ENCODE results near the gene SKIL.

SKIL gene

GRCh38 chr3:170405101-170405500, 47.6 kb downstream of the SKIL start:
- no peak for DNase-seq

GRCh38 chr3:170410428-170411029, 53.0 kb downstream of the SKIL start:
- DNase-seq = peak; percentile 29

DNA sequence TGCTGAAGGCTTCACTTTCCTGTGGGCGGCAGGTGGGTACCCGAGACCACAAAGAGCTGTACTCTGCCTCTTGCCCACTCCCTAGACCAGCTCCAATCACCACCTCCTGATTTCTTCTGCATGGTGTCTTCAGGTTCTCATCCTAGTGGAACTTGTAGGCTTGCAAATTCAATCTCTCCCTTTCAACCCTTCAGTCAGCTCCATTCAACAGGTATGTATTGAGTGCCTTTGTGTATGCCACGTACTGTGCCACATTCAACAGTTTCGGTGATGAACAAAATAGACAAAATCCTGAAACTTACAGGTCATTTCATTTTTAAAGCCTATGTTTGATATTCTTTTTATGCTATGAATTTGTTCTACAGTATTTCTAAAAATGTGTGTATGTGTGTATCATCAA, 55.8 kb downstream of the SKIL start:
- DNase-seq = no peak

GRCh38 chr3:170414202-170414663, 56.7 kb downstream of the SKIL start:
- DNase-seq = peak; percentile 57

- no peak for DNase-seq
Observed at GRCh38 chr3:170417090-170417489, 59.6 kb downstream of the SKIL start.

- peak; percentile 16 for DNase-seq
Observed at GRCh38 chr3:170418422-170419398, 61.2 kb downstream of the SKIL start, which contains the start of gene CLDN11. Gene CLDN11 (plus strand): TSS chr3:170418868. CDS start chr3:170419067, 199 bp downstream.

DNA sequence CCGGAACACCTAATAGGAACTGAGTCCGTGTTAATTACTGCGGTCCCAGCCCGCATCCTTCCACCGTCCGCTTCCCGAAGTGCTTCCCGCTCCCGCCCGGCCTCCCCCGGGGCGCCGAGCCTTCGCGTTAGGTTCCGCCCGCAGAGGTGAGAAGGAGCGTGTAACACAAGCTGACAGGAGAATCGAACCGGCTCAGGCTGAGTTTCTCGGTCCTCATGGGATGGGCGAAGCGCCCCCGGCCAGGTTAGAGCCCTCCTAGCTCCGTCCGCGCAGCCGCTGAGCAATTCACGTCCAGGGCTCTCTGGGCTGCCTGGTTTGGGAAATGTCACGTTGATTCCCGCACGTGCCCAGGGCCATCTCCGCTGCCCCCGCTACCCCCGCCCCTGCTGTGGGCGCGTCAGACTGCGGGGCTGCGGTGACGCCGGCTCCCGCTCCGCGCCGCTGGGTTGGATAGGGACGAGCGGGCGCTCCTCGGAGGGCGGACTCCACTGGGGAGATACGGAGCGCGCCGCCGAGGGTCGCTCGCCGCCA, 62.1 kb downstream of the SKIL start:
- no peak for DNase-seq

GRCh38 chr3:170420307-170420821, 62.8 kb downstream of the SKIL start:
- DNase-seq = no peak

DNA sequence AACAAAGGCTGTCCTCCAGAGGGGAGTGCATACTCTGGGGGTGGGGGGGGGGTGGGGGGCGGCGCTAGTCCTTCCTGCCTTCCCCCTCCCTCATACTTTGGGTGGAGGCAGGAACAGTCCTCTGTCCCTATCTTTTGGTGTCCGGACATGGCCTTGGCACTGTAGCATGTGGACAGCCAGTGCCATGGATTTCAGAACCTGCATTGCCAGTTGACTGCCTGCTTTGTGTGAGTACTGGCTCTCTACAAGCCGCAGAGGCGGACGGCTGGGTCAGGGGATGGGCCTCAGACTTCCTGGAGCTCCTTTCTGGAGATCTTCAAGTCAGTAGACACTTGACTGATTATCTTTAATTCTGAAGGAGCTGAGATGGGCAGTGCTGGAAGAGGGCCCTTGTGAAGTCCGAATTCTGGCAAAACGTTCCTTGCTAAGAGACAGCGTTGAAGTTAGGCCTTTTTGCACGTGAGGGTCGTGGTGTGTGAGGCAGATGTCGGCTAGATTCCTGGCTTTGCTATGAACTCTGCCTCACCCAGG, 63.7 kb downstream of the SKIL start:
- no peak for DNase-seq

GRCh38 chr3:170421758-170422157, 64.2 kb downstream of the SKIL start:
- no peak for DNase-seq

DNA sequence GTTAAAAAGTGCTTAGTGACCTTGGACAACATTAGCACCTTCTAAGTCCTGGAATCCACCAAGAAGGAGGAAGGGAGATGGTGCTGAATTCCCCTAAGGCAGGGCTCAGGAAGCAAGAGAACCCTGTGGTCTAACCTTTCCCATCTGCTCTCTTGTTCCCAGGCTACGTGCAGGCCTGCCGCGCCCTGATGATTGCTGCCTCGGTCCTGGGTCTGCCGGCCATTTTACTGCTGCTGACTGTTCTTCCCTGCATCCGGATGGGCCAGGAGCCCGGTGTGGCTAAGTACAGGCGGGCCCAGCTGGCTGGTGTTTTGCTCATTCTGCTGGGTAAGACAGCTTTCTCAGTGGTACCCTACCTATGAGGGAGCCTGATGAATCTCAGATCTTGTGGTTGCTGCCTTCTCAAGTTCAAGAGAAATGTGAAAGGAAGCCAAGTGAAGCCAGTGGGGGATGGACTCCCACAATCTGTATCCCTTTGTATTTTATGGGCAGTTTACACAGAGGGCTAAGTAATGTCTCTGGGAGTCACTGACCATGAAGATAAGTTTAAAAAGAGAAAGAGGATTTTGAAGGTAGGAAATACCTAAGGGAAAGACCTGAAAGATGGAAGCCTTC, 65.6 kb downstream of the SKIL start:
- no peak for DNase-seq

- no peak for DNase-seq
Observed at GRCh38 chr3:170424879-170425278, 67.4 kb downstream of the SKIL start.

GRCh38 chr3:170425491-170426239, 68.2 kb downstream of the SKIL start:
- no peak for DNase-seq

DNA sequence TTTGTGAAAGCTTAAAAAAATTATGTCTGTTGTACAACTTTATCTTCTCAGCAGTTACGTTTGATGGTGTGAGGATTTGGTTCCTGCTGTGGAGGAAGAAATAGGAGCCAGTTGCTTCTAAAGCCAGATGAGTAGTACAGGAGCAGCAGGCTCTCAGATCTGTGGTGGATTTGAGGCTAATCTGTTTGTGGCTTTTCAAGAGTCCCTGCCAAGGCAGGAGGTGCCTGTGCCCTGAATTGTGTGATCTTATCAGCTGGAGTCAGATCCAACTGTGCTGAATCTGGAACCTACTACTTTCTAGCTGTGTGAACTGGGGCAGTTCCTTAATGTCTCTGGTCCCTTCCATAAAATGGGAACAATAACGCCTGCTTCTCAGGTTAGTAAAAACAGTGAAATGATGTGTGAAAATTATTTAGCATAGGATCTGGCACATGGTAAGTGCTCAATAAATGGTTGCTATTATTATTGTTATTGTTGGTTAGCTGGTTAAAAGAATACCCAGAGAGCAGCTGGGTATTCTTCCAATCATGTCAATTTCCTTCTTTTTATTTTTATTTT, 68.8 kb downstream of the SKIL start:
- DNase-seq = no peak

DNA sequence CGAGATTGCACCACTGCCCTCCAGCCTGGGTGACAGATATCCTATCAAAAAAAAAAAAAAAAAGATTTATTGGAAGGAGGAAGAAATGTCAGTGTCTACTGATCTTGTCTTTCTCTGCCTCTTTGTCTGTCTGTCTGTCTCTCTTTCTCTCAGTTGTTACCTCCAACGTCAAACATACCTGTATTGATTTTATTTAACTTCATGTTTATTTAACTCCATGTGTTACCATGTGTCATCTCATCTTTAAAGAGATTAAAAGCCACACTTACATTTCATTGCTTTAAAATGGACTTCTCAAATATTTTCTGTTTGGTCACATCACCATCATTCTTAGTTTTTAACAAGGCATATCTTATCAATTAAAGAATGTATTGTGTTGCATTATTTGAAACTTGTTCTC, 70.6 kb downstream of the SKIL start:
- no peak for DNase-seq

GRCh38 chr3:170429050-170429449, 71.5 kb downstream of the SKIL start:
- DNase-seq = no peak

GRCh38 chr3:170431054-170431453, 73.5 kb downstream of the SKIL start:
- no peak for DNase-seq

DNA sequence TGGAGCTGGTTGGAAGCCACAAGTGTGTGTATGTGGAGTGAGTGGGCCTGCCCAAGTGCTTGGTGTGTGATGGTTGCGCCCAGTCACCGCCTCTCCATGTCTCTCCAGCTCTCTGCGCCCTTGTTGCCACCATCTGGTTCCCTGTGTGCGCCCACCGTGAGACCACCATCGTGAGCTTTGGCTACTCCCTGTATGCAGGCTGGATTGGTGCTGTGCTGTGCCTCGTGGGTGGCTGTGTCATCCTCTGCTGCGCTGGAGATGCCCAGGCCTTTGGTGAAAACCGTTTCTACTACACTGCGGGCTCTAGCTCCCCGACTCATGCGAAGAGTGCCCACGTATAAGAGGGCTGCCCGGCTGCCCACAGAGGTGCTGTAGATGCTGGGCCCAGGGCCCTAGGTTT, 74.9 kb downstream of the SKIL start:
- DNase-seq = no peak

DNA sequence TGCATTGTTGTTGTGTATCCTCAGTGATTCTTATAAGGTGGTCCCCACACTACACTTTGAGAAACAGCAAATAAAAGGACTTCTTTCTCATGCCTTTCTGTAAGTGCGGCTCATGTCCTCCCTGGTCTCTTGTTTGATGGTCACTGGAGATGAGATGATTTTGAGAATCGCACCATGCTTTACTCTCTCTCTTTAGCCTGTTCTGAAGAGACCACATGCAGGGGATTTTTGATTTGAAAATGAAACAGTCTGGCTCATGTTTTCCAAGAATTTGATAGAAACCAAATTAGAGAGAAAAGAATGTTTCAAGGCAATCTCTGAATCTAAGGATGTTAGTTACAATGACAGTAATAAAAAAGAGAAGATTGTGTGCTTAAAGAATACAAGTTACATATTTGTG, 79.2 kb downstream of the SKIL start:
- no peak for DNase-seq

DNA sequence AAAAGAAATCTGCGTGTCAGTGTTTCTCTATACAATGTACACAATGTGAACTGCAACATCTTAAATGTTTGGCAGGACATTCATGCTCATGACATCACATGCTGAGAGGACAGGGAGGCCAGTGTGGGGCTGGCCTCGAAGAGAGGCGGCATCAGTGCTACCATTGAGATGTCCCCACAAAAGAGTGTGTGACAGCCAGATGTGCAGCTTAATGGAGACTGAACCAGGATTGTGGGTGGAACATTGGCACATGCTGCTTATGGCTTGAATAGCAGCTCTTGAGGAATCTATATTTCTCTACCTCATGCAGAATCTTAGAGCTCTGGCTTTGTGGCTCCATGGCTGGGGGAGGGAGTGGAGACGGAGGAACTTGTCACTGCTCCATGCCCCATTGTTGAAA, 79.7 kb downstream of the SKIL start:
- no peak for DNase-seq

DNA sequence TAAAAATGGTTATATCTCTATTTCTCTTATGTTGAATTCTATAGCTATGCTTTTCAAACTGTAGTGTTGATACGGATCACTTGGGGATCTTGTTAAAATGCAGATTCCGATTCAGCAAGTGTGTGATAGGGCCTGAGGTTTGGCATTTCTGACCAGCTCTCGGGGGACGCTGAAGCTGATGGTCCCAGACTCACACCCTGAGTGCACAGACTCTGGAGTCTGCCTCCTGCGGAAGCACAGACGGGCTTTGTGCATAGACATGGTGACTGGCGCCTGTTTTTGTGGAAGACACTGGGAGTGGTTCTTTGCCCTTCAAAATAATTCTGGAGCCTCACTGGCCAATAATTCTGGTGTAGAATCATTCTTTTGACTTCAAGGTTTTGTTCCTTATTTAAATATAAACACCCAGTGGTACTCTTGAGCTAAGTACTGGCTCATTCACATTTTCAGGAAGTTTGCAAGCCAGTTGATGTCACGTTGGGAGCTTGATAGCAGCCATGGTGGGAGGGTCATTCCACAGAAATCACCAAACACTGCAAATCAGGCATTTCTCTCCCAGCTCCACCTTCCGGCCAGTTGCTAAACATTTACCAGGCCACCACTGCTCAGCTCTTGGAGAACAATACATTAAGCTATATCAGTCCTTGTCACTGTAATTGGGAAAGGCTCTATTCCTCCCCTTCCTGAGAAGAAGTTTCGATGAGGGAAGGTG, 80.3 kb downstream of the SKIL start:
- DNase-seq = no peak

Measured in DMS 273 treated with DMSO at 0.1 percent for 48 hours (cell line).